GM12872 (cell line): ENCODE results near the gene TSHZ3.

ENCODE experiments used
- TF ChIP-seq, protein P1 (sequence below): IDR thresholded peaks from 3 replicates; pipeline ENCODE4 v1.5.1; 2011; ENCODE audit warnings: low read depth, mild to moderate bottlenecking, low read length, moderate library complexity; ENCODE audit not compliant: insufficient read depth

TSHZ3 gene

DNA sequence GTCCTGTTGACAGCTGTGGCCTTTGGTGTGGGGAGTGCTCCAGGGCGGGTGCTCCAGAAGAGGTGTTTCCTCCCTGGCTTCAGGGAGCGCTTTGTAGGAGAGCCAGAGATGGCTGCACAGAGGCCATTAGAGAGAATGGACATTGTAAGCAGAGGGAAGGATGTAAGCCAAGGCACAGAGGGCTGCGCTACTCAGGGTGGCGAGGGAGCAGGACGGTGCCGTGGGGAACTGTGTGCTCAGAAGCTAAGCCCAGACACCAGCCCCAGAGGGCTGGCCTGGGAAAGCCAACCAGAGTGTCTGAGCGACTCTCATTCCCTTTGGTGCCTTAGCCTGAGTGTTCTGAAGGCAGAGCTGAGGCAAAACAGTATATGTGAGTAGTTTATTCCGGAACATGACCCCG lies 92.2 kb downstream of the TSHZ3 start:
- TF ChIP-seq, protein P1, sequence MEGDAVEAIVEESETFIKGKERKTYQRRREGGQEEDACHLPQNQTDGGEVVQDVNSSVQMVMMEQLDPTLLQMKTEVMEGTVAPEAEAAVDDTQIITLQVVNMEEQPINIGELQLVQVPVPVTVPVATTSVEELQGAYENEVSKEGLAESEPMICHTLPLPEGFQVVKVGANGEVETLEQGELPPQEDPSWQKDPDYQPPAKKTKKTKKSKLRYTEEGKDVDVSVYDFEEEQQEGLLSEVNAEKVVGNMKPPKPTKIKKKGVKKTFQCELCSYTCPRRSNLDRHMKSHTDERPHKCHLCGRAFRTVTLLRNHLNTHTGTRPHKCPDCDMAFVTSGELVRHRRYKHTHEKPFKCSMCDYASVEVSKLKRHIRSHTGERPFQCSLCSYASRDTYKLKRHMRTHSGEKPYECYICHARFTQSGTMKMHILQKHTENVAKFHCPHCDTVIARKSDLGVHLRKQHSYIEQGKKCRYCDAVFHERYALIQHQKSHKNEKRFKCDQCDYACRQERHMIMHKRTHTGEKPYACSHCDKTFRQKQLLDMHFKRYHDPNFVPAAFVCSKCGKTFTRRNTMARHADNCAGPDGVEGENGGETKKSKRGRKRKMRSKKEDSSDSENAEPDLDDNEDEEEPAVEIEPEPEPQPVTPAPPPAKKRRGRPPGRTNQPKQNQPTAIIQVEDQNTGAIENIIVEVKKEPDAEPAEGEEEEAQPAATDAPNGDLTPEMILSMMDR: no peak

DNA sequence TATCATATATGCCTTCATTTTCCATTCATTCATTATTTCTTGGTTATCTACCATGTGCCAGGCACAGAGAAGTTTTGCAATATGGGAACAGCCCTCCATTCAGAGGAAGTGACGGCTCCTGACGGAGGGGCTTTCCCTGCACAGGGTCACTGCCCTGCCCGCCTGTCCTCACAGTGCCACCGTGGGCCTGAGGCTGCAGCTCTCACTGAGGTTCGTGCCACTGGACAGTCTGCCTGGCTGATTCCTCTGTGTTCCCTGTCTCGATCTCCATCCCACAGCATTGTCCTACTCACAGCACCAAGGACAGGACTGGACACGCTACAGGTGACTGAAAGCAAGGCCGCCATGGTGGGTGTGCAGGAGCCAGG lies 92.7 kb downstream of the TSHZ3 start:
- TF ChIP-seq, protein P1: no peak

DNA sequence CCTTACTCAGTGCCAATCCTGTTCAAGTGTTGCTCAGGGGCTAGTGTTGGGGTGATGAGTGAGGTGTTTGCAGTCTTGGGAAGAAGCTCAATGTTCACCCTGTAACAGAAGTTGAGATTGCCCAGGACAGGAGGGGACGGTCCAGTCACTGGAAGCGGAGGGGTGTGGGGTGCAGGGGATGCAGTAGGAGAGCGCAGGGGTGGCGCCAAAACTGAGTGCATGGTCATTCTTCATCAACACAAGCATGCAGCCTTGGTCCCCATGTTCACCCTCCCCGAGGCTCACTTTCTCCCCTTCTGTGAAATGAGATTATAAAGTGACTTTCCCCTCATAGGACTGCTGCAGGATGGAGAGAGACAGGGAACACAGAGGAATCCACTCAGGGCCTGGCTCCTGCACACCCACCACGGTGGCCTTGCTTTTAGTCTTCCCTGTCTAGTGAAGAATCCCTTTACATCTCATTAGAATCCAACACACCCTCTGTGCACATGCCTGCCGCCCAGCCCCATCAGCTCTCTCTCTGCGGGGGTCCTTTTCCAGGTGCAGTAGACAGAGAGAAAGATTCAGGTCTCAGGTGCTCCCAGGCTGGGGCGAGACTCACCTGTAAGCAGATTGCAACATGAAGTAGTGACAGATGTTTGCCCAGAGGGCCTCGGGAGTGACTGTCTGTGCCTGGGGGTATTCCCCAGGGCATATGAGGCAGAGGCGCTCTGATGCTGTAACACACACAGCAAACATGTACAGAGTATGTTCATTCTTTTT lies 93.2 kb downstream of the TSHZ3 start:
- TF ChIP-seq, protein P1: no peak

DNA sequence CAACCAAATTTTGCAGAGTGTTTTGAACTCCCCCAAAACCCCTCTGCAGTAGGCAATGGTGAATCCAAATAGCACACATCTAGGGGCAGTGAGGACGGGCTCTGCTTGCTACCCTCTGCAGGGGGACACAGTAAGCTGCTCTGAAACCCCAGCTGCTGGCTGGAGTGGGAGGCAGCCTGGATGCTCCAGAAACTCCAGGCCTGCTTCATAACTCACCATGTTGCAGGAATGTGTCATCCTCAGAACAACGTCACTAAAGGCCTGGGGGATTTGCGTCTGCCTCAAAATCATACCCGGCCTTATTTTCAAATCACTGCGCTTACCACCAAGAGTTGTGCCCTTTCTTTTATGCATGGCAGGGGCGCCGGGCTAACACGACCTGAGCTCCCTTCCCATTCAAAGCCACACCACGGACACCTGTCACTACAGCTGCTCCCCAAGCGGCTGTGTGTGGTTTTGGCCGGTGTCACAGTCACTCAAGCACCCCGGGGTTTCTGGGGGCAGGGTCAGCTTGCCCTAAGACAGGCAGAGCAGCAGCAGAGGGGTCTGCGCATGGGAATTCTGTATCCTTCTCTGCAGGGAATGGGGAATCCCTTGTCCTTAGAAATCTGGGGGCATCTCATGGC lies 93.9 kb downstream of the TSHZ3 start:
- TF ChIP-seq, protein P1: no peak

DNA sequence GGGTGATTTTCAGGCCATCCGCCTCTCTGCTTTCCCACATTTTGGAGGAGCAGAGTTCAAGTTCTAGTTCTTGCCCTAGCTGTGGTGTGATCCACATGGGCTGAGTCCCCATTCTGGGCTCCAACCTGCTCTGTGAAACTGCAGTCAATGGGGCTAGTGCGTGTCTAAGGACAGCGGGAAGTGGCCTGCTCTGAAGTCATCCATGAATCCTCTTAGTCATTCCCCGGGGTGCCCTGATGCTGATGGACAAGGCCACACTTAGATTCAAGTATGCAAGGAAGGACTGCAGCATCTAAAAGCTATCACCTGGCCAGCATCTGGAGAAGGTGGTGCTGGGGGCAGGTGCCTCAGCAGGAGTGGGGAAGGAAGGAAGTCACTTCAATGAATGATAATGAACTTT lies 94.6 kb downstream of the TSHZ3 start:
- TF ChIP-seq, protein P1: no peak

DNA sequence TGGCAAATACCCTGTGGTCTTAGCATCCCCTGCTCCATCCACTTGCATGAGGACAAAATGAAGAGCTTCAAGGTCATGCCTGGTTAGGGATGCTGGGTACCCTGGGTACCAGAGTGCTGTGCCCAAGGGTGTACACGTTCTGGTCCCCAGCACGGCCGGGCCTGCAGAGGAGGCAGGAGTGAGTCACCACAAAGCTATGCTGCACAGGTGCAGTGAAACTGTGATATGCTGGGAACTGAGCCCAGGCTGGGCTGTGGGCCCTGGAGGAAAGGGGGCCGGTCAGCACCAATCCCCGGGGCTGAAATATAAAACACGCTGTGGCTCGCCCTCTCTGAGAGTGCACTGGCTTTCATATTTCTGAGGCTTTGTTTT lies 95.1 kb downstream of the TSHZ3 start:
- TF ChIP-seq, protein P1: no peak

DNA sequence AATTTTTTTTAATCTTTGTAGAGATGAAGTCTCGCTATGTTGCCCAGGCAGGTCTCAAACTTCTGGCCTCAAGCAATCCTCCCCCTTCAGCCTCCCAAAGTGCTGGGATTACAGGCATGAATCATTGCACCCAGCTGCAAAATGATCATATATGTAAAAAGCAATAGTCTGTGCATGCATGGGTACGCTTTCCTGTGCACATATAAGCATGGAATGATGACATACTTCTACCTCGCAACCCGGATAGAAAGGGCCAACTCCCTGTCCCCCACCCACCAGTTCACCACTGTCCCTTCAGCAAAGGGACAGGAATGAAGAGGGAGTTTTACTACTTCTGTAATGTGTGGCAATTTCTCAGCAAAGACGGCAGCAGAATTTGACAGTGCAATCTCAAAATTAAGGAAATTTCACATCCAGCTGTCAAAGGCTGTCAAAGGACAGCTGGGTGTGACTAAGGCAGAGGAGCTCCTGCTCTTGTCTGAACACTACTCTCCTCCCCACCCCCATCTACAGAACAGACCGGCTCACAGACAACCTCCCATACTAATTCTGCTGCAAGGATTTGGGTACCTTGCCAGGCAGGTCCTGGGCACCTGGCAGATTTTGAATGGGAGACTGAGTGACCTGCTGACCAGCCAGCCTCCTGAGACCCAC lies 95.6 kb downstream of the TSHZ3 start:
- TF ChIP-seq, protein P1: no peak
